ENCODE results near the gene ATE1.

- TF ChIP-seq CTCF (IDR thresholded peaks at IDR 0.05), result no peak
- no peak for TF ChIP-seq POLR2AphosphoS5 (IDR thresholded peaks at IDR 0.05; ENCODE audit: insufficient read depth in 1 of 2, low read depth in 1 of 2)
- no peak for TF ChIP-seq POLR2A (IDR thresholded peaks at IDR 0.05)
Measured at GRCh38 chr10:121754666-121755065, 173.2 kb downstream of the ATE1 start.

Data from vagina (tissue), 2 donors.